CD14-positive monocyte (primary cell): ENCODE measurements around the gene PET100. TPM values are rescaled to one million over a fixed set of nuclear protein-coding genes. Genes with fewer than 3 reads are reported as not detected.

Experiments used
- DNase-seq, 3 donors: peaks; one replicate each; pipeline ENCODE4 v3.0.0-alpha.2; 2011 to 2022
- H2AFZ ChIP-seq: 2 replicates; pipeline ENCODE4 v1.6.0; 2012; ENCODE audit warnings: mild to moderate bottlenecking, low read depth, low read length, inconsistent platforms; ENCODE audit not compliant: insufficient read depth, poor library complexity, severe bottlenecking
- H3K27ac ChIP-seq, 2 donors: 1 replicate in 1 of 2; 2 replicates in 1 of 2; pipeline ENCODE4 v1.5.1; 2012 to 2013; ENCODE audit warnings: low read length in 2 of 2, control low read depth in 1 of 2, inconsistent platforms in 1 of 2, low read depth in 1 of 2, mild to moderate bottlenecking in 1 of 2
- H3K27me3 ChIP-seq, 2 donors: one replicate each; pipeline versions ENCODE4 v1.6.0 to v1.6.1; 2011 to 2013; ENCODE audit warnings: low read length in 2 of 2; ENCODE audit not compliant: control insufficient read depth in 2 of 2, insufficient read depth in 2 of 2
- H3K36me3 ChIP-seq, 2 donors: replicated peaks in 1 of 2; 1 replicate in 1 of 2; 2 replicates in 1 of 2; pipeline versions ENCODE4 v1.5.1 to v1.6.1; 2012 to 2013; ENCODE audit warnings: low read length in 2 of 2, control low read depth in 1 of 2, inconsistent platforms in 1 of 2, mild to moderate bottlenecking in 1 of 2; ENCODE audit not compliant: insufficient read depth in 2 of 2, control insufficient read depth in 1 of 2
- H3K4me1 ChIP-seq, 2 donors: 1 replicate in 1 of 2; 2 replicates in 1 of 2; pipeline versions ENCODE4 v1.5.1 to v1.6.1; 2012 to 2013; ENCODE audit warnings: low read length in 2 of 2, control low read depth in 1 of 2, inconsistent platforms in 1 of 2, mild to moderate bottlenecking in 1 of 2, moderate library complexity in 1 of 2; ENCODE audit not compliant: insufficient read depth in 2 of 2, control insufficient read depth in 1 of 2
- H3K4me2 ChIP-seq: replicated peaks from 2 replicates; pipeline ENCODE3; 2012; ENCODE audit warnings: low read length, moderate library complexity, mild to moderate bottlenecking; ENCODE audit not compliant: poor library complexity, severe bottlenecking; ENCODE audit errors: extremely low read depth
- H3K4me3 ChIP-seq, 3 experiments: fragments of 200-600 bp in 1 of 3; sonication (generic) in 1 of 3; replicated peaks in 1 of 3; 1 replicate in 2 of 3; 2 replicates in 1 of 3; pipeline ENCODE4 v1.5.1; 2011 to 2013; ENCODE audit warnings: low read length in 3 of 3, mild to moderate bottlenecking in 3 of 3, control low read depth in 2 of 3, low read depth in 2 of 3, inconsistent platforms in 1 of 3, moderate library complexity in 1 of 3
- H3K79me2 ChIP-seq: 2 replicates; pipeline ENCODE4 v1.6.0; 2012; ENCODE audit warnings: mild to moderate bottlenecking, control low read depth, inconsistent platforms, low read length, moderate library complexity; ENCODE audit not compliant: insufficient read depth
- H3K9ac ChIP-seq: 2 replicates; pipeline ENCODE4 v1.6.0; 2017; ENCODE audit warnings: low read length, mild to moderate bottlenecking; ENCODE audit not compliant: insufficient read depth, poor library complexity, severe bottlenecking
- H3K9me3 ChIP-seq, 2 donors: replicated peaks in 1 of 2; 1 replicate in 1 of 2; 2 replicates in 1 of 2; pipeline versions ENCODE4 v1.5.1 to v1.6.1; 2012 to 2013; ENCODE audit warnings: low read length in 2 of 2, control low read depth in 1 of 2; ENCODE audit not compliant: control insufficient read depth in 1 of 2, insufficient read depth in 1 of 2
- H4K20me1 ChIP-seq: 2 replicates; pipeline ENCODE4 v1.6.0; 2012; ENCODE audit warnings: mild to moderate bottlenecking, low read length, control low read depth, moderate library complexity; ENCODE audit not compliant: insufficient read depth
- H3K27ac Mint-ChIP-seq, 7 donors: one replicate each; pipeline ENCODE4 v1.8.0; 2020; ENCODE audit warnings: mild to moderate bottlenecking in 7 of 7, mixed read lengths in 7 of 7, moderate library complexity in 6 of 7, inconsistent platforms in 2 of 7
- H3K27me3 Mint-ChIP-seq, 3 donors: one replicate each; pipeline ENCODE4 v1.8.0; 2021 to 2022; ENCODE audit warnings: low read depth in 3 of 3, mild to moderate bottlenecking in 3 of 3, mixed read lengths in 3 of 3, moderate library complexity in 3 of 3, inconsistent platforms in 1 of 3
- H3K36me3 Mint-ChIP-seq, 2 donors: one replicate each; pipeline ENCODE4 v1.8.0; 2020; ENCODE audit warnings: mixed read lengths in 2 of 2, inconsistent platforms in 1 of 2, mild to moderate bottlenecking in 1 of 2
- H3K4me1 Mint-ChIP-seq: one replicate; pipeline ENCODE4 v1.8.0; 2020; ENCODE audit warnings: mild to moderate bottlenecking, mixed read lengths
- H3K4me3 Mint-ChIP-seq, 2 donors: one replicate each; pipeline ENCODE4 v1.8.0; 2020; ENCODE audit warnings: mild to moderate bottlenecking in 2 of 2, mixed read lengths in 2 of 2, moderate library complexity in 1 of 2
- H3K9me3 Mint-ChIP-seq, 7 donors: one replicate each; pipeline ENCODE4 v1.8.0; 2020 to 2022; ENCODE audit warnings: mixed read lengths in 7 of 7, mild to moderate bottlenecking in 6 of 7, moderate library complexity in 6 of 7, inconsistent platforms in 2 of 7
- WGBS: methylation state at CpG from one replicate; pipeline ENCODE4 v1.1.5; 2013; ENCODE audit warnings: missing lambda C conversion rate; ENCODE audit not compliant: insufficient coverage; 5-methylcytosine and 5-hydroxymethylcytosine counted together
- intact Hi-C, 2 donors: fragments of 100-400 bp; cut with micrococcal nuclease; formaldehyde crosslinking; loops; one replicate each; pipeline versions ENCODE4 v1.15.0 to v1.15.1; 2023
- polyA plus RNA-seq, 3 donors: library from polyadenylated mRNA; depleted of rRNA in 1 of 3; unstranded in 2 of 3; stranded (reverse) in 1 of 3; fragments of 300-500 nt in 2 of 3; fragments of >200 nt in 1 of 3; fragmentation: Illumina TruSeq in 2 of 3; gene quantifications; 1 replicate in 2 of 3; 2 replicates in 1 of 3; pipeline ENCODE4 v1.2.3, GENCODE V29; 2012 to 2021
- TF ChIP-seq, protein P1 (sequence below): fragments of 200-600 bp; IDR thresholded peaks from one replicate; pipeline ENCODE4 v1.8.0; 2022; ENCODE audit warnings: antibody characterized with exemption, mild to moderate bottlenecking

PET100 gene
- polyA plus RNA-seq, 3 donors, result 64.6 to 386 (median 300) TPM

DNA sequence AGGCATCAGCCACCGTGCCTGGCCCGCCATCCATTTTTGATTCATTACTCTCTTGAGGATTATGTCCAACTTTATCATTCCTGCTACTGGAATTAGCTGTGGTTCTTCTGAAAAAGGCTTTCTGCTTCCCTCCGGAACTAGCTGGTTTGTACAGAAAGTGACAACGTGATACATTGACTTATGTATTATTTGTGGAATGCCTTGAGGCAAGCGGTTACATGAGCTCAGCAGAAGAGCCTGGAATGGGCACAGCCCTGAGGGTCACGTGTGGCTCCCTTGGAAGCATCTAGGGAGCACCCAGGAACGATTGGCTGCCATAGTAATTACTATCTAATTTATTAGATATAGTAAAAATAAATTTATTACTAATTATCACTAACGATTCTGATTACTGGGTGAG, 24.8 kb downstream of the PET100 start:
- H3K27ac Mint-ChIP-seq, result peak overlapping the region; percentile 98 to 100 (median 99)
- no peaks in the 10 kb centered on the region for H3K36me3 Mint-ChIP-seq
- H2AFZ ChIP-seq, result no peak overlapping the region
- DNase-seq, result no peak
- H3K4me1 ChIP-seq, result peaks cover 72 to 75% of the 10 kb centered on the region in 2 donors
- no peaks in the 10 kb centered on the region for H3K36me3 ChIP-seq
- H3K4me1 Mint-ChIP-seq, result peaks cover 64% of the 10 kb centered on the region
- H3K27ac ChIP-seq, result peak overlapping the region; percentile 99 to 100
- H3K4me3 Mint-ChIP-seq, result no peak overlapping the region
- intact Hi-C loops, result loop anchor here in 1 of 2 donors (2.0 to 10.0 kb wide), 2 partner anchors 52 to 110 kb away; no protein-coding TSS in a partner anchor
- H3K27me3 Mint-ChIP-seq, result peaks cover 0 to 11% (median 2%) of the 10 kb centered on the region in 3 donors
- H3K9ac ChIP-seq, result no peak overlapping the region
- H3K79me2 ChIP-seq, result no peaks in the 10 kb centered on the region
- H4K20me1 ChIP-seq, result no peaks in the 10 kb centered on the region
- H3K27me3 ChIP-seq, result no peaks in the 10 kb centered on the region
- TF ChIP-seq, protein P1, sequence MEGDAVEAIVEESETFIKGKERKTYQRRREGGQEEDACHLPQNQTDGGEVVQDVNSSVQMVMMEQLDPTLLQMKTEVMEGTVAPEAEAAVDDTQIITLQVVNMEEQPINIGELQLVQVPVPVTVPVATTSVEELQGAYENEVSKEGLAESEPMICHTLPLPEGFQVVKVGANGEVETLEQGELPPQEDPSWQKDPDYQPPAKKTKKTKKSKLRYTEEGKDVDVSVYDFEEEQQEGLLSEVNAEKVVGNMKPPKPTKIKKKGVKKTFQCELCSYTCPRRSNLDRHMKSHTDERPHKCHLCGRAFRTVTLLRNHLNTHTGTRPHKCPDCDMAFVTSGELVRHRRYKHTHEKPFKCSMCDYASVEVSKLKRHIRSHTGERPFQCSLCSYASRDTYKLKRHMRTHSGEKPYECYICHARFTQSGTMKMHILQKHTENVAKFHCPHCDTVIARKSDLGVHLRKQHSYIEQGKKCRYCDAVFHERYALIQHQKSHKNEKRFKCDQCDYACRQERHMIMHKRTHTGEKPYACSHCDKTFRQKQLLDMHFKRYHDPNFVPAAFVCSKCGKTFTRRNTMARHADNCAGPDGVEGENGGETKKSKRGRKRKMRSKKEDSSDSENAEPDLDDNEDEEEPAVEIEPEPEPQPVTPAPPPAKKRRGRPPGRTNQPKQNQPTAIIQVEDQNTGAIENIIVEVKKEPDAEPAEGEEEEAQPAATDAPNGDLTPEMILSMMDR, result no peak
- no peak overlapping the region for H3K4me3 ChIP-seq
- 90% methylated on average over 6 of the region's 8 CpGs for WGBS
- no peaks in the 10 kb centered on the region for H3K9me3 ChIP-seq
- H3K9me3 Mint-ChIP-seq, result peaks cover 0 to 2% (median 0%) of the 10 kb centered on the region in 7 donors
- no peak overlapping the region for H3K4me2 ChIP-seq

GRCh38 chr19:7655581-7655980, 26.0 kb downstream of the PET100 start:
- DNase-seq, result peak; percentile 94 to 99 (median 97)
- Histone ChIP-seq H2AFZ (no peak overlapping the region), H3K27ac (peak overlapping the region; percentile 99 to 100), H3K79me2 (no peaks in the 10 kb centered on the region), H3K36me3 (no peaks in the 10 kb centered on the region), H4K20me1 (no peaks in the 10 kb centered on the region), H3K9ac (peak overlapping the region; percentile 81), H3K9me3 (no peaks in the 10 kb centered on the region), H3K27me3 (no peaks in the 10 kb centered on the region), H3K4me3 (no peak overlapping the region), H3K4me1 (peaks cover 73 to 75% of the 10 kb centered on the region in 2 donors), H3K4me2 (no peak overlapping the region)
- peaks cover 0 to 2% (median 0%) of the 10 kb centered on the region in 7 donors for H3K9me3 Mint-ChIP-seq
- H3K36me3 Mint-ChIP-seq, result no peaks in the 10 kb centered on the region
- TF ChIP-seq, protein P1, result no peak
- 4% methylated on average over 5 of the region's 8 CpGs for WGBS
- intact Hi-C loops, result loop anchor here in 1 of 2 donors (2.0 to 10.0 kb wide), 2 partner anchors 51 to 111 kb away; no protein-coding TSS in a partner anchor
- H3K4me1 Mint-ChIP-seq, result peaks cover 64% of the 10 kb centered on the region
- peaks cover 0 to 10% (median 2%) of the 10 kb centered on the region in 3 donors for H3K27me3 Mint-ChIP-seq
- peak overlapping the region; percentile 98 to 100 (median 99) for H3K27ac Mint-ChIP-seq
- peak overlapping the region in 1 of 2 donors; percentile 36 for H3K4me3 Mint-ChIP-seq
